CMK (cell line): ENCODE data around the gene ARID1B.

Experiments used
- DNase-seq: peaks from one replicate; pipeline ENCODE4 v3.0.0-alpha.2; 2010; ENCODE audit warnings: low read depth

The ARID1B gene

DNA sequence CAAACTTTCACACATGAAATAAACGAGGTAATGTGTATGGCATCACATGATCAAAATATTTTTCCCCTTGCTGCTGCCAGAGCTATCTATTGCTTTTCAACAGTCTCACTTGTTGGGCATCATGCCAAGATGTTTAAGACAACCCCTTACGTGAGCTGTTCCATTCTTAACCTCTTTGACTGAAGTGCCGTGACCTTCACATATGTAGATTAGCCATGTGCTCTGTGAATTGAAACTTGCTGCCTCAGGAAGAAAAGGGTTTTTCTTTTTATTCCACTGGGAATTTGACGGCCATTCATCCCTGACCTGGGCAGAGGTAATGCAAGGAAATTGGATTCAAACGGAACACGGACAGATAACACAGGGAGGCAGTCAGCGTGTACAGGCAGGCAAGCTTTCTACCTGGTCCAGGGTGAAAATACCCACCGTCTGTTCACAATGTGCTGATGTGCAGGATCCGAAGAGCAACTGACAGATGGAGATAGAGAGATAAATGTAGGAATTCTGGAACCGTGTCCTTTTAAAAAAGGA is 14.2 kb downstream of the ARID1B start:
- no peak for DNase-seq

- no peak for DNase-seq
Measured at GRCh38 chr6:156793200-156793599, 16.0 kb downstream of the ARID1B start.

- DNase-seq: no peak
Measured at GRCh38 chr6:156794546-156795354, 17.6 kb downstream of the ARID1B start.

- no peak for DNase-seq
Measured at GRCh38 chr6:156795825-156796224, 18.6 kb downstream of the ARID1B start.

DNA sequence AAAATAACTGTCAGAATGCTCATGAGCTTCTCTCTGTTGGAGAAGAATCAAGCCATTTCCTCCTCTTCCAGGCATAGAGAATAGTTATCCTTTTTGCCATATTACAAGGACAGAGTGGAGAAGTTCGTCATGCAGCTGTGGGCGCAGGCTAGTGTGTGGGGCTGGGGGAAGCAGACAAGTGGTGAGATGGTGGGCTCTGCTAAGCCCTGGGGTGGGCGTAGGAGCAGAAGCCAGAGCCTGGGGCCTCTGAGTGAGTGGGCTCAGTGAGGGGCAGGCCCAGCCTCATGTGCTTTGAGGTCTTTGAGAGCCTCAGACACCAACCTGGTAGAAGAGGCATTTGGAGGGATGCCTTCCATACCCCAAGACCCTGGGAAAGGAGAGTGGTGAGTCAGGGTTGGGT is 19.4 kb downstream of the ARID1B start:
- no peak for DNase-seq

DNA sequence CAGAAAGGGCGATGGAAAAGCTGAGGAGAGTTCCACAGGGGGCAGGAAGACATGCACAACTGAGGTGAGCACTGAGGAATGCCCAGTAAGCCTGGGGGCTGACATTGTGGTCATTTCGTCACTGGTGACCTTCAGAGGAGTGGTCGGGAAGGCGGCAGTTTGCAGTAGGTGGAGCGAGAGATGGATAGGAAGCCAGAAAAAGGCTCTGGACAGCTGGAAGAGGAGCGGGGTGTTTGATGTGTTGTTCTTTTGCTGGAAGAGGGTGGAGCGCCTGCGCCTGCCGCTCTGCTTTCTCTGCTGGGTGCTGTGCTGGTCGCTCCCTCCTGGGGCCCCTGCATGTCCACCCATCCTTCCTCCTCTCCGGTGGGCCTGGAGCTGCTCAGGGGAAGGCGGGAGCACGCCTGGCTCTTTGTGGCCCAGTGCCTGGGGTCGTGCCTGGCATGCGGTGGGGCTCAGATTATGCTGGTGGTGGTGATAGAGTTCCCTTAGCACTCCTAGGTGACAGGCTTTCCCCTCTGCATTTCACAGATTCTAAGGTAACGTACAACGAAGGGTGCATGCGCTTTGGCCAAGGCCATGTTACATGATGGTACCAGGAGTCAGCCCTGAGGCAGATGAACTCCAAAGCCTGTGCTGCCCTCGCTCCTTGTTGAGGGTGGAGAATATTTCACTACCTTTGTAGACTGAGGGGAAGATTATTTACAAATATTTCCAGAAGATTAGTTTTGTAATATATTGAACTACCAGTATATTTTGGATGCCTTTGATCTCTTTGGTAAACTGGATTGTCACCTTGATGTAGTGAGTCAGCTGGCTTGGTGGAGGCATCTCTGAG is 20.9 kb downstream of the ARID1B start:
- DNase-seq: no peak

DNA sequence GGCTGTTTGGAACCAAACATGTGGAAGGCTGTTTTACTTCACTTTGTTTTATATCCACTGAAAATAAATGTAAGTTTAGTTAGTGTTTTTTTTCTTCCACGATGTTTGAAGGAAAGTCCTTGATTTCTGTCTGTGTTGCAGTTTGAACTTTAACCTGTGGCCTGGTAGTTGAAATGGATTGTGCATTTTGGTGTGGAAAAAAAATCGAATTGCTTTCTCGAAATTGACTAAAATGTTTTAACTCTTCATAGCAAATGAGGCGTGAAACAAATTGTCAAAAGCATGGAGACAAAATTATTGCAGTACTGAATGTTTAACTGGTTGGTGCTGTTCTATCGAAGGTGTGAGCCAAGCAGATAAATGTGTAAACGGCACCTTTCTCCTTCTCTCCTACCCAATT is 24.5 kb downstream of the ARID1B start:
- no peak for DNase-seq

- DNase-seq: no peak
Measured at GRCh38 chr6:156803353-156803752, 26.2 kb downstream of the ARID1B start.

DNA sequence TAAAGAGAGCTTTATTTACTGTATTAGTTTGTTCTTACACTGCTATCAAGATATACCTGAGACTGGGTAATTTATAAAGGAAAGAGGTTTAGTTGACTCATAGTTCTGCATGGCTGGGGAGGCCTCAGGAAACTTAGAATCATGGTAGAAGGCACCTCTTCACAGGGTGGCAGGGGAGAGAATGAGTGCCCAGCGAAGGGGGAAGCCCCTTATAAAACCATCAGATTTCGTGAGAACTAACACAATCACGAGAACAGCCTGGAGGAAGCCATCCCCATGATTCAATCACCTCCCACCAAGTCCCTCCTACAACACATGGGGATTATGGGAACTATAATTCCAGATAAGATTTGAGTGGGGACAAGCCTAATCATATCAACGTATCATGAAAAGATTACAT is 27.2 kb downstream of the ARID1B start:
- DNase-seq: no peak

DNA sequence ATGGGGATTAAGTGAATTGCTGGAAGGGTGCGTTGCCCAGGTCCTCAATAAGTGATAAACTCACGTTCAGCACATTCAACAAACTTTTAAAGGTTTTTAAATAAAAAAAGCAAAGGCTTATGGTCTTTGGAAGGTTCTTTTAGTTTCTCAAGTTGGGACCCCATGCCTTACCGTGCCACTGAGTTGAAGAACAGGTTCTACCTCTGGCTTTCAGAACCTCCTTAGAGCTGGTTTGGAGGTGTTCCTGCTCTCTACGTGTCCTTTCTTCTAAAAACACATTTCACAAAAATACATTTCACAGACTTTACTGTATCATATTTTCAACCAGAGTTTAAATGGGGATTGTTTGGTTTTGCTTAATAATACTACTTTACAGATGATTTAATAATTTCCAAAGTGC is 29.0 kb downstream of the ARID1B start:
- no peak for DNase-seq

DNA sequence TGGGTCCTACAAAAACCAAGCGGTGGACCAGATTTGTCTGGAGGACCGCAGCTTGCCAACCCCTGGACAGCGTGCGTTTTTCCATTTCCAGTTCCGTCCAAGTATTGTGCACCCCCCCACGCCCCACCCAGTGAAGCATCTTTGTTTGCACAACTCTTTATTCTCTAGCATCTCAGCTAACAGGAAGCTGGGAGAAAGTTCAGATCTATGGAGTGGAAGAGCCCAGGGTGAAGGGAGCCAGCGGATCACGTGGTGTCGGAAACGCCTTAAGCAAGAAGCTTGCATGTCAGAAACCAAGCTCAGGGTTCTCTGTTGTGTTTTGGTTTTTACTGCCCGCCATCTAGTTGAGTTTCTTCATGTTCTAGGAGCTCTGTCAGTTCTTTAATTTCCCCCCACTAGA is 29.9 kb downstream of the ARID1B start:
- no peak for DNase-seq

DNA sequence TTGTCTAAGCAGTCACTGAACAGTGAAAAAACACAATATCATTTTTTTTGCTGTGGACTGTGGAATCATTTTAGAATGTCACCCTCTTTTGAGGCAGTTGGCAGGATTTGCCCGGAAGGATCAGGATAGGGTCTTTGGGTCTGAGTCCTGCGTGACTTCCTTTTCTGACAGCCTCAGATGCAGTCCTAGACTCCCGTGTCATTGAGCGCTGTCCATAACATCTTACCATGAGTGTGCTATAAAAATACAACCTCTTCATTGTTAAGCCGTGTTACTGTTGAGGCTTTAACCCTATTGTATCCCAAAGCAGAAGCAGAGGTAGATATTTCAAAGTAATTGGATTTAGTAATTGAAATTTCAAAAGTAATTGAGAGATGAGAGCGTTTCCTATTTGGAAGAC is 30.6 kb downstream of the ARID1B start:
- DNase-seq: no peak

DNA sequence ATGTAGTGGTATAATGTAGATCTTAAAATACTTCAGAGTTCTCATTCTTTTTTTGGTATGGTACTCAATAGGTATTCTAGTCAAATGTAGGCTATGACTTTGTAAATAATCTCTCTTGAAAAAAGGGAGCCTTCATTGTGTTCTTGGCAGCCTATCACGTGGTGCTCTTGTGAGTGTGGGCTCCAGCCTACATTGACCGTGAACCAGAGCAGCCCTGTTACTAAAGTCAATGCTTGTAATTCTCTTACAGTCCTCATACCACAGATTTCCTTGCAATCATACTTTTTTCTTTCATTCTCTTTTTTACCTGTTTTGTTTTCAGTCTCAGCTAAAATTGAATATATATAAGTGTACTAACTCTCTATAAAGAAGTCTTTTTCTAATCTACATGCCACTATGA is 31.1 kb downstream of the ARID1B start:
- DNase-seq: no peak

DNA sequence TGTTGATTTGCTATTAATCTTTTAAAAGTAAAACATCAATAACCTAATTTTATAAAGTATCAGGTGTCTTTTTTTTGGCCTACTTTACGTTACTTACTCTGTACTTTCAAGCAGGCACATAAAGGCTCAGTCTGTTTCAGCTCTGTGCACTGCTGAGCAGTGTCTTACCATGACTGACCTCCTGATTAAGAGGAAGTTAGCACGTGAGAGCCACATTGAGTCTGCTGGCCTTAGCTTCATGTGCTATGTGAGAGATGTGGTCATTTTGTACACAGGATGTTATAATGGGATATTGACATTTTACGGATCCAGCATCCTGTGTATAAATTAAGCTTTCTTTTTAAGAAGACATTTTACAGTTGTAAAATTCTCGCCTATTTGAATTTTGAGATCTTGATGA is 31.9 kb downstream of the ARID1B start:
- DNase-seq: peak; percentile 5

- DNase-seq: no peak
Measured at GRCh38 chr6:156809446-156810178, 32.4 kb downstream of the ARID1B start.

GRCh38 chr6:156814036-156814581 is 36.9 kb downstream of the ARID1B start:
- no peak for DNase-seq

DNA sequence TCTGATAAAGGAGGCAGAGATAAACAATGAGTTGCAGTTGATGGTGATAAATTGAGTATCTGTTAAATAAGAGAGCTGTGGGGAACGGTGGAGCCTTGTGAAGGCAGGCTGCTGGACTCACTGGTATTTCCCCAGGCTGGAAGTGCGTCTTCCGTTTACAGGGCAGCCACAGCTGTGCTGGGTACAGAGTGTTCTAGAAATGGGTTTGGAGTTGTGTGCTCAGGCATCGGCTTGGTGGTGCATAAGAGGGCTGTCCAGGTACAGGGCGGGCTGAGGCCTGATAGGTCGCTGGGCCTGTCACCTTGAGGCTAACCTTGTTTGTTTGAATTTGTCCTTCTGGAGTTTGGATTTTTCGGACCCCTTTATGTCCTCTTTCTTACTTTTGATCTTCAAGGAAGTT is 39.3 kb downstream of the ARID1B start:
- DNase-seq: no peak

GRCh38 chr6:156820089-156820798 is 43.1 kb downstream of the ARID1B start:
- no peak for DNase-seq

DNA sequence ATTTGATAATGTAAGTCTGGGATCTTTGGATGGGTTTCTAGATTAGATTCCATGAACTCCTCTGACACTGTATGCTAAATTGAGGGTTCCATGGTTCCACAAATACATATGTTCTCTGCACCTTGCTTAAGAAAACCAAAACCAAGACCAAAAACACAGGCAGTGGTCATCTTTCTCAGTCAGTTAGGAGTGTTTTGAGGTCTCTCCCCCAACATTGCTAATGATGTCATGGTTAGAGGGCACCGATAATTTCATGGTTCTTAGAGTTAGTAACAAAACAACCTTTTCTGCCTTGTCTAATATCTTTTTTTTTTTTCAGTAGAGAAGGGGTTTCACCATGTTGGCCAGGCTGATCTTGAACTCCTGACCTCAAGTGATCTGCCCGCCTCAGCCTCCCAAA is 44.5 kb downstream of the ARID1B start:
- DNase-seq: no peak

- DNase-seq: no peak
Measured at GRCh38 chr6:156822747-156823206, 45.6 kb downstream of the ARID1B start.

DNA sequence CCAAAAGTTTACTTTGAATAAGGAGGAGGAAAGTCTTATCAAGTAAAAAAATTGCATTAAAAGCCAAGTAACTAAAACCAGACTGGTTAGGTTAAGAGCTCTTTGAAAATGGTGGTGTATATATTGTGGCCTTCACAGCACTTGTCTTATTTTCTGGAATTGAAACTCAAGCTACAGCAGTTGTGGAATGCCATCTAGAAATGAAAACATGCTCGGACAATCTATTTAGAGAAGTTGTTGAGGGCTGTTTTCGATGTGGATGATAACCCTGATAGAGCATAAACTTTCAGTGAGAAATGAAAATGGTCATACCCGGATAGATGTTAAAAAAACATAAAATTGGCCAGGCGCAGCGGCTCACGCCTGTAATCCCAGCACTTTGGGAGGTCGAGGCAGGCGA is 47.0 kb downstream of the ARID1B start:
- no peak for DNase-seq
